Ascending aorta (tissue), 2 donors: ENCODE data around the gene COPB2. TPM values are rescaled to one million over a fixed set of nuclear protein-coding genes. Genes with fewer than 3 reads are reported as not detected.

Experiments
- DNase-seq, 2 donors: peaks; one replicate each; pipeline ENCODE4 v3.0.0-alpha.2; 2019; ENCODE audit warnings: low spot score in 2 of 2
- H3K27ac ChIP-seq, 2 donors: fragments of 200-600 bp; sonication (generic); one replicate each; pipeline ENCODE4 v1.5.1; 2016 to 2017; ENCODE audit warnings: mild to moderate bottlenecking in 1 of 2
- H3K27me3 ChIP-seq: fragments of 200-600 bp; sonication (generic); one replicate; pipeline ENCODE4 v1.5.1; 2017
- H3K36me3 ChIP-seq, 2 donors: fragments of 200-600 bp; sonication (generic); one replicate each; pipeline ENCODE4 v1.5.1; 2016
- H3K4me1 ChIP-seq, 2 donors: fragments of 200-600 bp; sonication (generic); one replicate each; pipeline ENCODE4 v1.5.1; 2016 to 2017; ENCODE audit warnings: mild to moderate bottlenecking in 1 of 2
- H3K4me3 ChIP-seq, 2 donors: fragments of 200-600 bp; sonication (generic); one replicate each; pipeline ENCODE4 v1.5.1; 2016 to 2017; ENCODE audit warnings: mild to moderate bottlenecking in 1 of 2
- H3K9me3 ChIP-seq, 2 donors: fragments of 200-600 bp; sonication (generic); one replicate each; pipeline ENCODE4 v1.5.1; 2016
- intact Hi-C: fragments of 100-400 bp; cut with DNase I; formaldehyde crosslinking; loops from one replicate; pipeline ENCODE4 v1.15.1; 2023
- total RNA-seq: library from RNA; depleted of rRNA; stranded (reverse); fragments of >200 nt; gene quantifications from one replicate; pipeline ENCODE4 v1.1.0, GENCODE V29; 2016
- TF ChIP-seq, protein P1 (sequence below), 3 experiments: fragments of 200-600 bp in 2 of 3; fragments of 450-650 bp in 1 of 3; sonication (generic) in 2 of 3; IDR thresholded peaks; one replicate each; pipeline ENCODE4 v1.5.1; 2016 to 2019; ENCODE audit warnings: antibody characterized with exemption in 3 of 3, mild to moderate bottlenecking in 1 of 3, moderate library complexity in 1 of 3

Gene COPB2
- total RNA-seq, 1 donor from 2014 or later = 26.6 TPM

DNA sequence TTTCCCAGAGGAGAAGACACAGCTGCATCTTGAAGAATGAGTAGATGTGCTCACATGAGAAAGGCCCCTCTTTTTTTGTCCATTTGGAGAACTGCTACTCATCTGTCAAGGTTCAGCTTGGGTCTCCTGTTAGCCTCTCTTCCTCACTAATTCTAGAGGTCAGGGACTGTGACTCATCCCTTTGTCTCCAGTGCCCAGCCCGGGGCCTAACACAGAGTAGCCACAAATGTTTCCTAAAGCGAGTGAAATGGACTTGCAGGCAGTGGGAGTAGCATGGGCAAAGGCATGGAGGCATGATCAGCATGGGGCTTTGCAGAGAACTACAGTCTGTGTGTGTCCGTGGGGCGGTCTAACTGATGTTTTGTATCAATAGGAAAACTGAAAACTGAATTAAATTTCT, 79.6 kb downstream of the COPB2 start:
- no peaks in the 10 kb centered on the region for H3K9me3 ChIP-seq
- H3K4me1 ChIP-seq = no peaks in the 10 kb centered on the region
- no peak overlapping the region for H3K27ac ChIP-seq
- TF ChIP-seq, protein P1, sequence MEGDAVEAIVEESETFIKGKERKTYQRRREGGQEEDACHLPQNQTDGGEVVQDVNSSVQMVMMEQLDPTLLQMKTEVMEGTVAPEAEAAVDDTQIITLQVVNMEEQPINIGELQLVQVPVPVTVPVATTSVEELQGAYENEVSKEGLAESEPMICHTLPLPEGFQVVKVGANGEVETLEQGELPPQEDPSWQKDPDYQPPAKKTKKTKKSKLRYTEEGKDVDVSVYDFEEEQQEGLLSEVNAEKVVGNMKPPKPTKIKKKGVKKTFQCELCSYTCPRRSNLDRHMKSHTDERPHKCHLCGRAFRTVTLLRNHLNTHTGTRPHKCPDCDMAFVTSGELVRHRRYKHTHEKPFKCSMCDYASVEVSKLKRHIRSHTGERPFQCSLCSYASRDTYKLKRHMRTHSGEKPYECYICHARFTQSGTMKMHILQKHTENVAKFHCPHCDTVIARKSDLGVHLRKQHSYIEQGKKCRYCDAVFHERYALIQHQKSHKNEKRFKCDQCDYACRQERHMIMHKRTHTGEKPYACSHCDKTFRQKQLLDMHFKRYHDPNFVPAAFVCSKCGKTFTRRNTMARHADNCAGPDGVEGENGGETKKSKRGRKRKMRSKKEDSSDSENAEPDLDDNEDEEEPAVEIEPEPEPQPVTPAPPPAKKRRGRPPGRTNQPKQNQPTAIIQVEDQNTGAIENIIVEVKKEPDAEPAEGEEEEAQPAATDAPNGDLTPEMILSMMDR (IDR thresholded peaks at IDR 0.05) = no peak
- no peak for DNase-seq
- intact Hi-C loops = no loop called here
- no peaks in the 10 kb centered on the region for H3K27me3 ChIP-seq
- H3K36me3 ChIP-seq = no peaks in the 10 kb centered on the region
- H3K4me3 ChIP-seq = no peak overlapping the region

DNA sequence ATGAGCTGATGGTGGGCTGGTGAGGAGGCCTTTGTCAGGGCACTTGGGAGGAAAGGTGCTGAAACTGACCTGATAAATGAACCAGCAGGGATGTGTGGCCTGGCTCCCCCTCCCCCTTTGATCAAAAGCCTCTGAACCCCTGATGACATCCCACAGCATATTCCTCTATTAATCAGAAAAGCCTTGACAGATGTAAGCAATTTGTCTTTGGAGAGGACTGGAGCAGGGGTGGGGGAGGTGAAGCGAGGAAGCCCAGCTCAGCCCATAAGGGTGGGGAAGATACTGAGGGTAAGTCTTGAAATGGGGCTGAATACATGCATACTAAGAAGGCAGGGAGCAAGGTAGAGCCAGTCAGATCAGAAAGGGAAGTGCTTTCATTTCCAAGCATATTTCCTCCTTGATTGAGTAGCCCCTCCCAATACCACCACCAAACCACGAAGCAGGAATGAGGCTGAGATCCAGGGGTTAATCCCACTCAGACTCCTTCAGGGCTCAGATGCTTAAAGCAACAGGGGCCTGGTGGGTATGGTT, 80.3 kb downstream of the COPB2 start:
- H3K36me3 ChIP-seq = no peaks in the 10 kb centered on the region
- no peaks in the 10 kb centered on the region for H3K4me1 ChIP-seq
- H3K4me3 ChIP-seq = no peak overlapping the region
- no peaks in the 10 kb centered on the region for H3K9me3 ChIP-seq
- TF ChIP-seq, protein P1 (IDR thresholded peaks at IDR 0.05) = no peak
- intact Hi-C loops = no loop called here
- no peak overlapping the region for H3K27ac ChIP-seq
- DNase-seq = no peak
- no peaks in the 10 kb centered on the region for H3K27me3 ChIP-seq

DNA sequence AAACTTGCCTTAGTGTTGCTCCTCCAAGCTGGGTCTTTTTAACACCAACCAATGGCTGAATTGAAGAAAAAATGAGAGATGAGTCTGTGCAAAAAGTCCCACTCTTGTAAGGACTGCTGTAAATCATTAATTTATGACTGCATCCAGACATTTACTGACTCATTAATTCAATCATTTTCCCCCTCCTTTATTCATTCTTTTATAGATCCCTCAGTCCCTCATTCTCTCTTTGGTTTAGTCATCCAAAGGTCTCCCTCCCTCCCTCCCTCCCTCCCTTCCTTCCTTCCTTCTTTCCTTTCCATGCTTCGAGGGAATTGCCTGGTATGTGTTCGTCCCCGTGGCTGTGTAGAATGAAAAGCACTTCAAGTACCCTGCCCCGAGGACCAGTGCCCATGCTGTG, 80.9 kb downstream of the COPB2 start:
- DNase-seq = no peak
- no peaks in the 10 kb centered on the region for H3K4me1 ChIP-seq
- TF ChIP-seq, protein P1 (IDR thresholded peaks at IDR 0.05) = no peak
- H3K27me3 ChIP-seq = no peaks in the 10 kb centered on the region
- no peaks in the 10 kb centered on the region for H3K9me3 ChIP-seq
- no peak overlapping the region for H3K4me3 ChIP-seq
- intact Hi-C loops = no loop called here
- no peak overlapping the region for H3K27ac ChIP-seq
- no peaks in the 10 kb centered on the region for H3K36me3 ChIP-seq

DNA sequence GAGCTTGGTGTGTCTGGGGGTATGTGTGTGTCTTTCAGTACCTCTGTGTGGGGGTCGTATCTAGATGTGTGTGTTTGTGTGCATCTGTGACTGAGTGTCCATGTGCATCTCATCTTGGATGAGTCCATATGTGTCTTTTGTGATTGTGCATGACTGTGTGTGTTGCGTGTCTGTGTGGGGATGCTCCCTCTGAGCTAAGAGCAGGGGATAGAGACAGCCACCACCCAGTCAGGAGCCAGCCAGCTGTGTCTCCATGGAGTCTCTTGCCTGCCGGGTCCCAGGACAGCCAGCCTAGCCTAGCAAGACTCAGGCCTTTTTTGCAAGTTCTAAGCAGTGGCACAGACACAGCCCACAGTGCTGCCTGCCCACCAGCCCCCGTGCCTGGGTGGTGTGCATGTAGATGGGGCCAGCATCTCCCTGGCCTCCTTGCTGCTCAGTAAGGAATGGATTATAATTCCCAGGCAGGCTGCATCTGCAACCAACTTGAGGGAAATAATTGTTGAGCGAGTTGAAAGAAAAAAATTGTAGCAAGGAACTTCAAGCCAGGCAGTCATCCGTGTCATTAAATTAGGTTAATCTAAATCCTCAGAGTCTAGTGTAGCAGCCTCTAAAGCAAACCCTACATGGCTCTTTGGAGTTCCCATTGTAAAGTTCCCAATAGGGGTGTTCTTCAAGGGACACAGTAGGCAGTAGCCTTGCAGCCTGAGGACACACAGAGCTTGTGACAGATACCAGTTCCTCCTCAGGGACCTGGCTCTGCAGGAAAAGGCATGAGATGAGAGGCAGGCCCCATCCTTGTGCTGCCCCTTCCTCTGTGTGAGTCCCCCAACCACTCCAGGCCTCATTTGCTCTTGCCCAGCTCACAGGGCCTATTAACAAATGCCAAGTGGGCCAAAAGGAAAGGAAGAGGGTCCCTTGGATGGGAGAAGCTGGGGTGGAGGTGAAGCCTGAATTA, 81.6 kb downstream of the COPB2 start:
- Histone ChIP-seq H3K4me1 (no peaks in the 10 kb centered on the region), H3K27ac (no peak overlapping the region), H3K27me3 (no peaks in the 10 kb centered on the region), H3K9me3 (no peaks in the 10 kb centered on the region), H3K4me3 (no peak overlapping the region), H3K36me3 (no peaks in the 10 kb centered on the region)
- no peak for DNase-seq
- intact Hi-C loops = no loop called here
- TF ChIP-seq, protein P1 (IDR thresholded peaks at IDR 0.05) = no peak

Other genes starting within 250 kb of the COPB2 start
- 8.3 TPM for gene MRPS22, start 45.6 kb downstream of the COPB2 start, total RNA-seq
- not detected for gene RBP2, start 86.9 kb upstream of the COPB2 start, total RNA-seq
- gene RBP1, start 150.1 kb upstream of the COPB2 start, total RNA-seq = 2.1 TPM